ENCODE data around the gene ZNF511.

Gene ZNF511

GRCh38 chr10:133274751-133275683, 33.7 kb upstream of the ZNF511 start:
- TF ChIP-seq, protein P1, sequence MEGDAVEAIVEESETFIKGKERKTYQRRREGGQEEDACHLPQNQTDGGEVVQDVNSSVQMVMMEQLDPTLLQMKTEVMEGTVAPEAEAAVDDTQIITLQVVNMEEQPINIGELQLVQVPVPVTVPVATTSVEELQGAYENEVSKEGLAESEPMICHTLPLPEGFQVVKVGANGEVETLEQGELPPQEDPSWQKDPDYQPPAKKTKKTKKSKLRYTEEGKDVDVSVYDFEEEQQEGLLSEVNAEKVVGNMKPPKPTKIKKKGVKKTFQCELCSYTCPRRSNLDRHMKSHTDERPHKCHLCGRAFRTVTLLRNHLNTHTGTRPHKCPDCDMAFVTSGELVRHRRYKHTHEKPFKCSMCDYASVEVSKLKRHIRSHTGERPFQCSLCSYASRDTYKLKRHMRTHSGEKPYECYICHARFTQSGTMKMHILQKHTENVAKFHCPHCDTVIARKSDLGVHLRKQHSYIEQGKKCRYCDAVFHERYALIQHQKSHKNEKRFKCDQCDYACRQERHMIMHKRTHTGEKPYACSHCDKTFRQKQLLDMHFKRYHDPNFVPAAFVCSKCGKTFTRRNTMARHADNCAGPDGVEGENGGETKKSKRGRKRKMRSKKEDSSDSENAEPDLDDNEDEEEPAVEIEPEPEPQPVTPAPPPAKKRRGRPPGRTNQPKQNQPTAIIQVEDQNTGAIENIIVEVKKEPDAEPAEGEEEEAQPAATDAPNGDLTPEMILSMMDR (IDR thresholded peaks at IDR 0.05; ENCODE audit: borderline replicate concordance, control extremely low read depth, extremely low read depth, insufficient read depth, missing control alignments): no peak
- peak; percentile 90 for DNase-seq (ENCODE audit: low spot score)
- in situ Hi-C loops (cut with MboI; ENCODE audit: low sequenced_read_pairs, unreplicated experiment): no loop called here

DNA sequence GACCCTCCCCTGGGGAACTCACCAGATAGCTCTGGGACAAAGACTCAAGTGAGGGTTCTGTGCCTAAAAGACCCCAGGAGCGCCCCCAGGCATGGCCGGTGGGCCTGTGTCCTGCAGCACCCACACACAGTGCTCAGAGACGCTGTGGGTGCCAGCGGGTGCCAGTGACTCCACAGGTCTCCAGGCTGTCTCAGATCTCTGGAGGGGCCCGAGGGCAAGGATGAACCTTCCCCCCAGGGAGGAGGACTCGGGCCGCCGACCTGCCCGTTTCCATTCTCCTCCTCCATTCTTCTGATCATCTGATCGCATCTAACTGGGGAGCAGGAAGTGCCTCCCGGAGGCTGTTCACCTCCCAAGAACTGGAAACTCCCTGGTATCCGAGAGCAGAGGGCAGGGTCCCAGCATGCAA, 33.0 kb upstream of the ZNF511 start:
- peak; percentile 72 for DNase-seq (ENCODE audit: low spot score)
- in situ Hi-C loops (cut with MboI; ENCODE audit: low sequenced_read_pairs, unreplicated experiment): no loop called here
- TF ChIP-seq, protein P1 (IDR thresholded peaks at IDR 0.05; ENCODE audit: borderline replicate concordance, control extremely low read depth, extremely low read depth, insufficient read depth, missing control alignments): peak; percentile 20

GRCh38 chr10:133276100-133276434, 32.6 kb upstream of the ZNF511 start:
- TF ChIP-seq, protein P1 (IDR thresholded peaks at IDR 0.05; ENCODE audit: borderline replicate concordance, control extremely low read depth, extremely low read depth, insufficient read depth, missing control alignments): no peak
- in situ Hi-C loops (cut with MboI; ENCODE audit: low sequenced_read_pairs, unreplicated experiment): no loop called here
- no peak for DNase-seq (ENCODE audit: low spot score)

- in situ Hi-C loops (cut with MboI; ENCODE audit: low sequenced_read_pairs, unreplicated experiment): no loop called here
- TF ChIP-seq, protein P1 (IDR thresholded peaks at IDR 0.05; ENCODE audit: borderline replicate concordance, control extremely low read depth, extremely low read depth, insufficient read depth, missing control alignments): no peak
- DNase-seq (ENCODE audit: low spot score): peak; percentile 94
Measured at GRCh38 chr10:133276435-133277201, 32.1 kb upstream of the ZNF511 start, which contains the start of gene ADAM8. ADAM8 (minus strand) TSS chr10:133276868; CDS start chr10:133276817, 51 bp downstream.

DNA sequence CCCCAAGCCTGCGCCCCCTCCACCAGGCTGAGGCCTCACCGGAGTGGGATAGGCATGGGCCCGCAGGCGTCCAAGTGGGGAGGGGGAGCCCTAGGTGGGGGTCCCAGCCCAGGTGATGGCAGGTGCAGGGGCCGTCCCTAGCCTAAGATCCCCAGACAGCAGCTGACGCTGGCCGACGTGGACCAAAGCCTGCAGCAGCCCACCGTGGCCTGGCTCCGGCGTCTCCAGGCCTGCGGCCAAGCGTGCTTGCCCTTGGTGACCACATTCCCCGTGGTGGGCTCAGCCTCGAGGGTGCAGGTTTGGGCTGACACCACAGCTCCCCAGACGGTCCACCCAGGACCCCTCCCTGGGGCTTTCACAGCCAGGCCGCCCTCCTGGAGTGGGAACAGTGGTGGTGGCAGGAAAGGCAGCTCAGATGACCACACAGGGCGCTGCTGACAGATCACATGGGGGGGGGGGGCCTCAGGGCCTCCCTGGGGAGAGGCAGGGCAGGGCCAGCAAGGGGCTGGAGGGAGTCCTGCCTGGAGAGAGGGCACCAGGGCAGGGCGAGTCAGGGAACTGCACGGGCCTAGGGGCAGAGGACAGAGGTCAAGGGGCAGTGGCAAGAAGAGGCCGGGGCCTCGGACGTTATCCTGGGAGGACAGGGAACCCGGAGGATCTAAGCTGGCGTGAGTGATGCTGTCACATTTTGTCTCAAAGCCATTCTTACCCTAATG, 31.3 kb upstream of the ZNF511 start:
- in situ Hi-C loops (cut with MboI; ENCODE audit: low sequenced_read_pairs, unreplicated experiment): no loop called here
- no peak for DNase-seq (ENCODE audit: low spot score)
- TF ChIP-seq, protein P1 (IDR thresholded peaks at IDR 0.05; ENCODE audit: borderline replicate concordance, control extremely low read depth, extremely low read depth, insufficient read depth, missing control alignments): no peak

DNA sequence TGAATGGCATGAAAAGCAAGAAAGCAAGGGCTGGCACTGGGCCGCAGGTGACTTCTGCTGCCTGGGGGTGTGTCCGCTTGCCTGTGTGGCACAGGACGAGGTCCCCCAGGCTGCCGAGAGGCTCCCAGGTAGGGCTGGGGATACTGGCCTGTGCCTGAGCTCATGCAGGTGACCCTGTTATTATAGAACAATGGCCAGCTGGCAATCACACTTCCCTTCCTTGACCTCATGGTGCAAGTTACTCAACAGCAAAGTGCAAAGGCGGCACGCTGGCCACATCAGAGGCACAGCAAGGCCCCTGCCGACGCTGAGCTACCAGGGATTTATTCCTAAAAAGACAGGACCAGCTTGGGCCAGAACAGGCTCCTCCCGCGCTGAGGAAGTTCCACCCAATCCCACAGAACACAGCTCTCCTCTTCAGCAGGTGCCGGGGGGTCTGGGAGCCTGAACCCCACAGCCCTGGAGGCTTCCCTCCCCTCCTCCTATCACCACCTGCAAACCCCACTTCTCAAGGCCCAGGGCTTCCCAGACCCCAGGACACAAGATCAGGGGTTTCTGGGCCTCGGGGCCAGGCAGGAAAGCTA, 30.6 kb upstream of the ZNF511 start:
- TF ChIP-seq, protein P1 (IDR thresholded peaks at IDR 0.05; ENCODE audit: borderline replicate concordance, control extremely low read depth, extremely low read depth, insufficient read depth, missing control alignments): no peak
- no peak for DNase-seq (ENCODE audit: low spot score)
- in situ Hi-C loops (cut with MboI; ENCODE audit: low sequenced_read_pairs, unreplicated experiment): no loop called here
